ENCODE measurements around the gene CLCN5.

GRCh38 chrX:50073601-50074000 is 151.2 kb downstream of the CLCN5 start:
- TF ChIP-seq CTCF (IDR thresholded peaks at IDR 0.05; ENCODE audit: low read depth, low read length, poor library complexity, severe bottlenecking) (no peak), EZH2phosphoT487 (IDR thresholded peaks at IDR 0.05; ENCODE audit: borderline replicate concordance, low read length) (no peak)
